CD4-positive, alpha-beta T cell treated with Interleukin-10 for 1 hour (primary cell): Measurements from ENCODE around the gene SPAG5.
"Not testable (repeated sequence)": the region's sequence is repeated elsewhere in the genome, so short reads cannot be mapped to it uniquely, and the experiment has no call there.

ENCODE experiments used
- DNase-seq: peaks from one replicate; pipeline ENCODE4 v3.0.0-alpha.2; 2020

SPAG5 gene

GRCh38 chr17:28612531-28612930, 13.7 kb upstream of the SPAG5 start:
- DNase-seq = no peak

- DNase-seq = no peak
These were observed 11.6 kb upstream of the SPAG5 start for GRCh38 chr17:28610376-28610775.

GRCh38 chr17:28604031-28604430, 5.2 kb upstream of the SPAG5 start:
- not testable (repeated sequence) for DNase-seq

- DNase-seq = peak; percentile 71
These were observed 723 bp upstream of the SPAG5 start for GRCh38 chr17:28599311-28600184.

- no peak for DNase-seq
These were observed 436 bp downstream of the SPAG5 start for GRCh38 chr17:28598389-28598788.

GRCh38 chr17:28597606-28598383, 1.0 kb downstream of the SPAG5 start:
- DNase-seq = no peak

GRCh38 chr17:28592260-28592659, 6.6 kb downstream of the SPAG5 start:
- DNase-seq = no peak

- DNase-seq = no peak
These were observed 13.0 kb downstream of the SPAG5 start for GRCh38 chr17:28585851-28586250.

GRCh38 chr17:28584434-28584833, 14.4 kb downstream of the SPAG5 start:
- no peak for DNase-seq

- DNase-seq = no peak
These were observed 16.3 kb downstream of the SPAG5 start for GRCh38 chr17:28582513-28582912.

- no peak for DNase-seq
These were observed 17.9 kb downstream of the SPAG5 start for GRCh38 chr17:28580959-28581358.

GRCh38 chr17:28579526-28579925, 19.3 kb downstream of the SPAG5 start:
- no peak for DNase-seq

- no peak for DNase-seq
These were observed 20.3 kb downstream of the SPAG5 start for GRCh38 chr17:28578246-28579195.

GRCh38 chr17:28577466-28577824, 21.4 kb downstream of the SPAG5 start:
- DNase-seq = no peak

- peak; percentile 98 for DNase-seq
These were observed 21.9 kb downstream of the SPAG5 start, which contains the start of gene ALDOC for GRCh38 chr17:28576758-28577465. Gene ALDOC, minus strand, starts transcription at chr17:28576895. Its CDS starts 1,363 bp downstream, at chr17:28575532.

- not testable (repeated sequence) for DNase-seq
These were observed 22.8 kb downstream of the SPAG5 start for GRCh38 chr17:28576016-28576415.

- no peak for DNase-seq
These were observed 23.6 kb downstream of the SPAG5 start for GRCh38 chr17:28575126-28575795.

- peak; percentile 32 for DNase-seq
These were observed 24.3 kb downstream of the SPAG5 start for GRCh38 chr17:28574526-28574925.

GRCh38 chr17:28573966-28574480, 24.8 kb downstream of the SPAG5 start:
- no peak for DNase-seq

GRCh38 chr17:28573521-28573920, 25.3 kb downstream of the SPAG5 start:
- DNase-seq = no peak

- DNase-seq = no peak
These were observed 25.8 kb downstream of the SPAG5 start for GRCh38 chr17:28573040-28573380.
